Breast epithelium (tissue), 4 donors: ENCODE measurements around the gene FCN2. TPM values are rescaled to one million over a fixed set of nuclear protein-coding genes. Genes with fewer than 3 reads are reported as not detected.

ENCODE experiments used
- DNase-seq, 2 donors: peaks; one replicate each; pipeline ENCODE4 v3.0.0-alpha.2; 2019; ENCODE audit warnings: low spot score in 2 of 2
- H3K27ac ChIP-seq, 2 donors: fragments of 200-600 bp; sonication (generic) in 1 of 2; one replicate each; pipeline ENCODE4 v1.5.1; 2016 to 2019; ENCODE audit warnings: mild to moderate bottlenecking in 1 of 2
- H3K27me3 ChIP-seq, 2 donors: fragments of 200-600 bp; sonication (generic) in 1 of 2; one replicate each; pipeline versions ENCODE4 v1.5.1 to v1.6.0; 2017 to 2019; ENCODE audit warnings: control low read depth in 1 of 2, mild to moderate bottlenecking in 1 of 2
- H3K36me3 ChIP-seq: fragments of 200-600 bp; one replicate; pipeline ENCODE4 v1.5.1; 2019
- H3K4me1 ChIP-seq, 2 donors: fragments of 200-600 bp; sonication (generic); one replicate each; pipeline ENCODE4 v1.5.1; 2016 to 2019; ENCODE audit warnings: control low read depth in 1 of 2
- H3K4me3 ChIP-seq, 3 donors: fragments of 200-600 bp; sonication (generic); 1 replicate in 2 of 3; 2 replicates in 1 of 3; pipeline ENCODE4 v1.5.1; 2016 to 2019; ENCODE audit warnings: mild to moderate bottlenecking in 3 of 3, moderate library complexity in 2 of 3
- H3K9me3 ChIP-seq, 2 donors: fragments of 200-600 bp; sonication (generic) in 1 of 2; one replicate each; pipeline ENCODE4 v1.5.1; 2016 to 2019; ENCODE audit warnings: control low read depth in 1 of 2
- POLR2A ChIP-seq: fragments of 450-650 bp; IDR thresholded peaks from one replicate; pipeline ENCODE4 v1.6.1; 2016; ENCODE audit warnings: antibody characterized with exemption, mild to moderate bottlenecking, moderate library complexity
- POLR2AphosphoS5 ChIP-seq, 3 donors: sonication (generic); formaldehyde crosslinking; IDR thresholded peaks; one replicate each; pipeline ENCODE4 v1.6.1; 2017; ENCODE audit warnings: antibody characterized with exemption in 3 of 3
- intact Hi-C: fragments of 100-400 bp; cut with DNase I; formaldehyde crosslinking; loops from one replicate; pipeline ENCODE4 v1.15.1; 2023; ENCODE audit warnings: low total_unique reads
- total RNA-seq, 3 donors: library from RNA; depleted of rRNA; stranded (reverse); fragments of >200 nt; gene quantifications; one replicate each; pipeline ENCODE4 v1.1.0, GENCODE V29; 2016
- TF ChIP-seq, protein P1 (sequence below), 3 donors: fragments of 450-650 bp; IDR thresholded peaks; one replicate each; pipeline ENCODE4 v1.5.1; 2016 to 2017; ENCODE audit warnings: antibody characterized with exemption in 3 of 3, mild to moderate bottlenecking in 3 of 3, moderate library complexity in 3 of 3

Gene FCN2
- total RNA-seq, 3 donors from 2014 or later, result 0.73 to 2.0 (median 1.8) TPM

DNA sequence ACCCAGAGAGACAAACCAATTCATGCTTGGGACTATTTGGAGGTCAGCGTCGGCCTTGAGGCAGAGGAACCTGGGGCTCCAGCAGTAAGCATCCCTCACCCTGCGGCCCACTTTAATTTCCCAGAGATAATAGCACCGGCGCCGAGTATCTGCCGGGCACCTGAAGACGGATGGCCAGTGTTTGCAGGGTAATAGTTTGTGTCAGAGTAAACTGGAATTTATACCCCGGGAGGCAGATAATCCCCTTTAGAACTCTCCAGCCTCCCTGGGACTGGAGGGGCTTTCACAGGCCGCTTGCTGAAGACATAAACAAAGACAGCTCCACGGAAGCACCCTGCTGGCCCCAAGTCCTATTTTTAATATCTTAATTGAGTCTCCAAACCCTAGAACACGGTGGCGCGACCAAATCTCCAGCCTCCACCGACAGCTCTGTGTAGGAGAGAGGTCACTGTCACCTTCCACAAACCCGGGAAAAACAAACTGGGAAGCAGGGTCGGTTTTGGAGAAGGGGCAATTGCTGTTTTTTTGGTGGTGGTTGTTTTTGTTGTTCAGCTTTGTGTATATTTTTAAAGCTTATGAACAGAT, 54.5 kb downstream of the FCN2 start:
- Histone ChIP-seq H3K36me3 (no peaks in the 10 kb centered on the region), H3K27me3 (peaks cover 0 to 14% of the 10 kb centered on the region in 2 donors), H3K9me3 (no peaks in the 10 kb centered on the region), H3K4me1 (no peaks in the 10 kb centered on the region), H3K27ac (no peak overlapping the region), H3K4me3 (no peak overlapping the region)
- no peak for DNase-seq
- TF ChIP-seq POLR2A (no peak), POLR2AphosphoS5 (IDR thresholded peaks at IDR 0.05) (no peak)
- TF ChIP-seq, protein P1, sequence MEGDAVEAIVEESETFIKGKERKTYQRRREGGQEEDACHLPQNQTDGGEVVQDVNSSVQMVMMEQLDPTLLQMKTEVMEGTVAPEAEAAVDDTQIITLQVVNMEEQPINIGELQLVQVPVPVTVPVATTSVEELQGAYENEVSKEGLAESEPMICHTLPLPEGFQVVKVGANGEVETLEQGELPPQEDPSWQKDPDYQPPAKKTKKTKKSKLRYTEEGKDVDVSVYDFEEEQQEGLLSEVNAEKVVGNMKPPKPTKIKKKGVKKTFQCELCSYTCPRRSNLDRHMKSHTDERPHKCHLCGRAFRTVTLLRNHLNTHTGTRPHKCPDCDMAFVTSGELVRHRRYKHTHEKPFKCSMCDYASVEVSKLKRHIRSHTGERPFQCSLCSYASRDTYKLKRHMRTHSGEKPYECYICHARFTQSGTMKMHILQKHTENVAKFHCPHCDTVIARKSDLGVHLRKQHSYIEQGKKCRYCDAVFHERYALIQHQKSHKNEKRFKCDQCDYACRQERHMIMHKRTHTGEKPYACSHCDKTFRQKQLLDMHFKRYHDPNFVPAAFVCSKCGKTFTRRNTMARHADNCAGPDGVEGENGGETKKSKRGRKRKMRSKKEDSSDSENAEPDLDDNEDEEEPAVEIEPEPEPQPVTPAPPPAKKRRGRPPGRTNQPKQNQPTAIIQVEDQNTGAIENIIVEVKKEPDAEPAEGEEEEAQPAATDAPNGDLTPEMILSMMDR (IDR thresholded peaks at IDR 0.05), result no peak
- intact Hi-C loops, result no loop called here

DNA sequence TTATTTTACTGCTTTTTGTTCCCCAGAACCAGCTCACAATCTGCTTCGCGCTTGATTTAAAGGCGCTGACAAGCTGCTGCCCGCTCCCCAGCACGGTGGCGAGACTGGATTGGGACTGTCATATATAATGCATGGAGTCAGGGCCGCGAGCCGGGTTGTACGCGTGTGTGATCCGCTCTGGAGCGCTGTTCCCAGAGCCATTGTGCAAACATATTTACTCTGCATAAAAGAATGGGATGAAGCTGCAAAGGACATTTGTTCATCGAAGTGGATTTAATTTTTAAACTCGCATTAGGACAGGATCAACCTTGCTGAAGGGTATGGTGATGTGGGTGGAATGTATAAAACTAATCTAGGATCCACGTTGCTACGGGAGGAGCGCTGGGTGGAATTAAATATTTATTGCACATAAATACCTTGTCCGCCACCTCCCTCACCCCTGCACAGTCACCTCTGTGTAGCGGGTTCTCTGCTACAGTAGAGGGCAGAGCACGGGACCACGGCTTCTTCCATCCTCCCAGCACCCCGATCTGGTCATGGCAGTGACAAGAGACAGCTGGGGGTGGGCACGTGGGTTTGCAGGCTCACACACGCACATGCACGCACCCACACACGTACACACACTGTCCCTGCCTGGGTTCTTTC, 55.2 kb downstream of the FCN2 start:
- Histone ChIP-seq H3K9me3 (no peaks in the 10 kb centered on the region), H3K4me3 (no peak overlapping the region), H3K27me3 (peaks cover 0 to 13% of the 10 kb centered on the region in 2 donors), H3K4me1 (no peaks in the 10 kb centered on the region), H3K27ac (no peak overlapping the region), H3K36me3 (no peaks in the 10 kb centered on the region)
- intact Hi-C loops, result no loop called here
- TF ChIP-seq, protein P1 (IDR thresholded peaks at IDR 0.05), result no peak
- no peak for TF ChIP-seq POLR2A
- TF ChIP-seq POLR2AphosphoS5 (IDR thresholded peaks at IDR 0.05), result no peak
- no peak for DNase-seq

DNA sequence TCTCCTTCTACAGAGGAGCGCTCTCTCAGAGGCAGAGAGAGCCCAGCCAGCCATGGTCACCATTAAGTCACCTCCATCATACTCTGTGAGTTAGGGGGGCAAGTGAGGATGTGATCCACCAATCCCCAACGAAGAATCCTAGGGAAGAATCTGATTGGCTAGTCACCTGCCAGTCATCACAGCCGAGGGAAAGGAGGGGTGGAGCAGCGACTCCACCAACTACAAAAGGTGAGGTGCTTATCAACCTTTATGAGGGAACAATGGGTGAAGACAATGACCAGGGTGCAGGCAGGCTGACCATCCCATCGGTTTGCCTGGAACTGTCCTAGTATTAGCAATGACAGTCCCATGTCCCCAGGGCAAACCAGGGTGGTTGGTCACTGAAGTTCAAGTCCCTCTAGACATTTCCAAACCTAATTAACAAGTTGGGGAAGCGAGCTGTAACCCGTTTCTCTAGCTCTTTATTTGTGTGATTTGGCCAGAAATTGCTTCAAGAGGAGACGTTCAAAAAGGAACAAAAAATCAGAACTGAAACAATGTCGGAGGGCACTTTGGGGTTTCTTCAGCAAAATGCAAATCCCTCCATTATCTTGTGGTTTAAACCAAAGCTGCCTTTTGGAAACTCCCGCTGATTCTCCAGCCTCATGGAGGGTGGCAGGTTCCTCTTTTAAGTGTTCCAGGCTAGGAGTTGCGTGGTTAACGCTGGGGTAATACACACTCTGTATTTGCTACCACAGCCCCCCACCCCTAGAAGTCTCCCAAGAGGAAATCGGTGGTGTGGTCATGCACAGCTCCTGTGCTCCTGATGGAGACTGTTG, 55.9 kb downstream of the FCN2 start:
- Histone ChIP-seq H3K4me3 (no peak overlapping the region), H3K9me3 (no peaks in the 10 kb centered on the region), H3K4me1 (no peaks in the 10 kb centered on the region), H3K27ac (no peak overlapping the region), H3K27me3 (peaks cover 0 to 15% of the 10 kb centered on the region in 2 donors), H3K36me3 (no peaks in the 10 kb centered on the region)
- no peak for DNase-seq
- TF ChIP-seq POLR2A (no peak), POLR2AphosphoS5 (IDR thresholded peaks at IDR 0.05) (no peak)
- TF ChIP-seq, protein P1 (IDR thresholded peaks at IDR 0.05), result no peak
- intact Hi-C loops, result no loop called here

Other genes with a start within 250 kb of the FCN2 start
- gene COL5A1, start 239.0 kb upstream of the FCN2 start, total RNA-seq, result 10 to 100 TPM; 12.1 to 17.0 (median 15.4) TPM
- gene FCN1, start 37.1 kb downstream of the FCN2 start, total RNA-seq, result 1 to 10 TPM in 2 of 3 donors, under 1 TPM in 1; 0.44 to 5.1 (median 2.9) TPM
- 10 to 100 TPM; 17.4 to 25.2 (median 22.1) TPM for gene OLFM1, start 206.9 kb downstream of the FCN2 start, total RNA-seq